ENCODE measurements around the gene DUSP15.
A peak's percentile ranks its signal among the peaks of the same experiment; 100 is the strongest.
"Not testable (repeated sequence)": the region's sequence is repeated elsewhere in the genome, so short reads cannot be mapped to it uniquely, and the experiment has no call there.

Gene DUSP15

DNA sequence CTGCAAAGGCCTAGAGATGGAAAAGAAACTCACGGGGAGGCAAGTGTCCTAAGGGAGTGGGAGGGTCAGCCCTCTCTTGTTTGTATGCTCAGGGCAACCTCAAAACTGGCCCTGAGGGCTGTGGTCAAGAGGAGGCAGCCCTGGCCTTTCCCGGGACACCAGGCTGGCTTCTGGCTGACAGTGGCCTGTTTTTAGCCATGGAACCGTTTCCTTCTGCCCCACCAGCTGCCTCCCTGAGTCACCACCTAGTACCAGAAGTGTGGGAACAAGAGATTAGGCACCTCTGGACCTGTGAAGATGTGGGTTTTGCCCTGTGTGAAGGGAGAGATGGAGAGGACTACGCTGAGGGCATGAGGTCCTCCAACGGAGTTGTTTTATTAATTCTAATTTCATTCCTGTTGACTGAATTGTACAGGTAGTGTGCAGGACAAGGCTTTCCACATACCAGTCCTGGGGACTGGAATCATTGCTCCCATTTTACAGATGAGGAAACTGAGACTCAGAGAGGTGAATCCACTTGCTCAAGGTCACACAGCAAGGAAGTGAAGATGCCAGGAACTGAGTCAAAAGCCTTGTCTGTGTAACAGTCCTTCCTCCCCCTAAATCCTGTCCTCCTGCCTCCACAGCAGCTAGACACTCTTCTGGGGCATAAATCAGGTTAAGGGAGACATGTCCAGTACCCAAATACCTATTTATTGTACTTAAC is 30.4 kb downstream of the DUSP15 start:
- DNase-seq (ENCODE audit: low spot score) = no peak

- DNase-seq (ENCODE audit: low spot score) = peak; percentile 73
These were observed 31.6 kb downstream of the DUSP15 start for GRCh38 chr20:31838646-31839292.

DNA sequence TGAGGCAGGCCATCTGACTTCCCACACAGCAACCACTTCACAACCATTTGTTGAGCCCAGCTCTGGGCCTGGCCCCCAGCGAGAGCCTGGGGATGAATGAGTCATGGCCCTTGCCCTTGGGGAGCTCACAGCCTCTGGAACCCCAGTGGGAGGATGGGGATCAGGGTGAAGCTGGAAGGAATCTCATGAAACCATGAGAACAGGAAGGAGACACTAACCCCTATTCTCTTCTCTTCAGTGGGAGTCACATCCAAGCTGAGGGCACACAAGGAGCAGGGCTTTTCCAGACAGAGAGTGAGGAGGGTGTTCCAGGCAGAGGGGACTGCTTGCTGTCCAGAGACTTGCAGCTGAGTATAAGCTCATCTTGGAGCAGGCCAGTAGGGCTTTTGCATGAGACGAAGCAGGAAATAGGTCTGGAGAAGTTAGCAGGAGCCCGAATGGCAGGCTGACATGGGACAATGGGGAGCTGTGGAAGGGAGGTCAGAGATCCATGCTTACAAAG is 32.4 kb downstream of the DUSP15 start:
- peak; percentile 42 for DNase-seq (ENCODE audit: low spot score)

- no peak for DNase-seq (ENCODE audit: low spot score)
These were observed 33.3 kb downstream of the DUSP15 start for GRCh38 chr20:31836853-31837608.

- DNase-seq (ENCODE audit: low spot score) = peak; percentile 94
These were observed 34.1 kb downstream of the DUSP15 start for GRCh38 chr20:31835977-31836852.

DNA sequence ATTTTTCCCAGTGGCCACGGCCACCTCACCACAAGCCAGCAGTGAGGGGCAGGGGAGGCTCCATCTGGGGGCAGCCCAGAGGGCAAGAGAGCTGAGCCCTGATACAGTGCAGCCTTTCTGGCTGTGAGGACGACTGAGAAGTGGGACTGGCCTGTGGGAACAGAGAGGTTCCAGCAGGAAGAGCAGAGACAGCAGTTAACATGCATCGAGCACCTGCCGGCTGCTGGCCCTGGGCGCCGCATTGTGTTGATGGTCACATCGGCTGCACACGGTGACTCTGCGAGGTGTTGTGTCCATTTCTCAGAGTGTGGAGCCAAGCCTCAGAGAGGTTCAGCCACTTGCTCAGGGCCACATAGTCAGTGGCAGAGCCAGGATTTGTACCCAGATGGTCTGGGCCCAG is 34.8 kb downstream of the DUSP15 start:
- no peak for DNase-seq (ENCODE audit: low spot score)

- no peak for DNase-seq (ENCODE audit: low spot score)
These were observed 36.3 kb downstream of the DUSP15 start for GRCh38 chr20:31833931-31834521.

DNA sequence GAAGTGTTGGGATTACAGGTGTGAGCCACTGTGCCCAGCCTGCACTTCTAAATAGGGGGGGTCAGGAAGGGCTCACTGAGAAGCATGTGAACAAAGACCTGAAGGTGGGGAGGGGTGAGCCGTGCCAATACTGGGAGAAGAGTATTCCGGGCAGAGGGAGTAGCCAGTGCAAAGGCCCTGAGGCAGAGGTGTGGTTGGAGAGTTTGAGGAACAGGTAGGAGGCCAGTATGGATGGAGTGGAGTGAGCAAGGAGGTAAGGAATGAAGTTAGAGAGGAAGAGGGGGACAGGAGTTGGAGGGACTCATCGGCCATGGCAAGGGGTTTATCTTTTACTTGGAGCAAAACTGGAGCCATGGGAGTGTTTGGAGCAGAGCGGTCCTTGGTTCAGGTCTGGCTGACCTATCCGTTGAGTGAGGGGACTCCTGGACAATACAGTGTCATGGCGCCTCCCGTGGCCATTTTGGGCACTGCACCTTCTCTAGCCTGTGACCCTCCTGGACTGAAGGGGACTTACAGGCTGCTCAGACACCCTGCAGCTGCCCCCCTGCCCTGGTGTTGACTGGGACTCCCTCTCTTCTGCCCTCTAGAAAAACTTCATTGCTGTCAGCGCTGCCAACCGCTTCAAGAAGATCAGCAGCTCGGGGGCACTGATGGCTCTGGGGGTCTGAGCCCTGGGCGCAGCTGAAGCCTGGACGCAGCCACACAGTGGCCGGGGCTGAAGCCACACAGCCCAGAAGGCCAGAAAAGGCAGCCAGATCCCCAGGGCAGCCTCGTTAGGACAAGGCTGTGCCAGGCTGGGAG is 37.0 kb downstream of the DUSP15 start:
- DNase-seq (ENCODE audit: low spot score) = peak; percentile 52

DNA sequence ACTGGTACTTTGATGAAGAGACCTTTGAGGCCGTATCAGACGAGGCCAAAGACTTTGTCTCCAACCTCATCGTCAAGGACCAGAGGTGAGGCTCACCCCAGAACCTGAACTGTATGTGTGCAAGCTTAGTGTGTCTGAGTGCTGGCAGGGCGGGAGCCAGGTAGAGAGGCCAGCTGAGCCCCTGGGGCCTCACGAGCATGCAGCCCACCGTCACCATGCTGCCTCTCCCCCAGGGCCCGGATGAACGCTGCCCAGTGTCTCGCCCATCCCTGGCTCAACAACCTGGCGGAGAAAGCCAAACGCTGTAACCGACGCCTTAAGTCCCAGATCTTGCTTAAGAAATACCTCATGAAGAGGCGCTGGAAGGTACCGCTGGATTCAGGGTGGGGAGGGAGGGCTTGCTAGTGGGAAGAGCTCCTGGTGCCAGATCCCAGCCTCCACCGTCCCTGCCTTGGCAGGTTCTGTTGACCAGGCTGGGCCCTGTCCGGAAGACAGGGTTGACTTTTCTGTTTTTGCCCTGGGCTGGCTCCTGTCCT is 38.5 kb downstream of the DUSP15 start:
- no peak for DNase-seq (ENCODE audit: low spot score)

DNA sequence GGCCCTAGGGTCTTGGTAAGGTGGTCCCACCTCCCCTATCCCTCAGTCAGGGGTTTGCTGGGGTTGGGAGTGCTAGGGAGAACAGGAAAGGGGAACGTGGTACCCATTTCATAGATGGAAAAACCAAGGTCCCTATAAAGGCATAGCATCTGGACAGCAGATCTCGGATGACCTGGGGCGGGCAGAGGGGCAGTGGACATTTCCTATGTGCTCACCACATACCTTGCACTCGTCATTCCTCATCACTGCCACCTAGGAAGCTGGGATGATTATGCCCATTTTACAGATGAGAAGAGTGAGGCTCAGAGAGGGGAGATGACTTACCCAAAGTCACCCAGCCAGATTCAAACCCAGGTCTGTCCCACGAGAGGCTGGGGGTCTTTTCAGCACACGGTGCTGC is 39.1 kb downstream of the DUSP15 start:
- DNase-seq (ENCODE audit: low spot score) = no peak

- DNase-seq (ENCODE audit: low spot score) = no peak
These were observed 39.8 kb downstream of the DUSP15 start for GRCh38 chr20:31830406-31830981.

DNA sequence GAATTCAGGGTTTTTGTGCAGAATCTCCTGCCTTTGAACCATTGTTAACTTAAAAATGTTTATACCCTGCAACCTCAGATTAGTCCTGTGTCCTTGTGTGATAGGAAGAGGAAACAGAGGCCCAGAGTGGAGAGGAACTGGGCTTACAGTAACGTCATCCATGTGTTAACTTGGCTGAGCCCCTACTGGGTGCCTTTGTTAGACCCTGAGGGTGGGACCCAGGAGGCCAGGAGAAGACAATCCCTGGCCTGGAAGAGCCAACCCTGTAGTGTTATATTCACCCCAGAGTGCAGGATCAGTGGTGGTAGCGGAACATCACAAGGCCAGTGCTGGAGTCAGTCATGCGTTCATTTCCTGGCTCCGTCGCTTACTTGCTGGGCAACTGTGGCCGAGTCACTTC is 40.6 kb downstream of the DUSP15 start:
- peak; percentile 41 for DNase-seq (ENCODE audit: low spot score)

GRCh38 chr20:31828016-31828415 is 42.3 kb downstream of the DUSP15 start:
- DNase-seq (ENCODE audit: low spot score) = not testable (repeated sequence)

GRCh38 chr20:31827059-31827458 is 43.3 kb downstream of the DUSP15 start:
- no peak for DNase-seq (ENCODE audit: low spot score)

DNA sequence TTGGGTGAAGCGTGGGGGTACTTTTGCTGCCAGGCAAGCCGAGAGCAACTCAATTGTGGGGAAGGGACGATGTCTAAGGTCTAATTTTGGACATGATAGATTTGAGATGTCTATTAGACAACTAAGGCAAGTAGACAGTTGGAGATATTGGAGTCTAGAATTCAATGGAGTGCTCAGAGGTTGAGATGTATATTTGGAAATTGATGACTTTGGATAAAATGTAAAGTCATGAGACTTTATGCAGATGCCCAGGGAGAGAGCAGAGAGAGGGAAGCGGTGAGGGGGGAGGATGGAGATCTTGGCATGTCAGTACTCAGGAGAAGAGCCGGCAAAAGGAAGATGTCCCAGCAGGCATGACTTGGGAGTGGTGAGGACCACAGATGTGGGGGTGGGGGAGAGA is 44.3 kb downstream of the DUSP15 start:
- no peak for DNase-seq (ENCODE audit: low spot score)

DNA sequence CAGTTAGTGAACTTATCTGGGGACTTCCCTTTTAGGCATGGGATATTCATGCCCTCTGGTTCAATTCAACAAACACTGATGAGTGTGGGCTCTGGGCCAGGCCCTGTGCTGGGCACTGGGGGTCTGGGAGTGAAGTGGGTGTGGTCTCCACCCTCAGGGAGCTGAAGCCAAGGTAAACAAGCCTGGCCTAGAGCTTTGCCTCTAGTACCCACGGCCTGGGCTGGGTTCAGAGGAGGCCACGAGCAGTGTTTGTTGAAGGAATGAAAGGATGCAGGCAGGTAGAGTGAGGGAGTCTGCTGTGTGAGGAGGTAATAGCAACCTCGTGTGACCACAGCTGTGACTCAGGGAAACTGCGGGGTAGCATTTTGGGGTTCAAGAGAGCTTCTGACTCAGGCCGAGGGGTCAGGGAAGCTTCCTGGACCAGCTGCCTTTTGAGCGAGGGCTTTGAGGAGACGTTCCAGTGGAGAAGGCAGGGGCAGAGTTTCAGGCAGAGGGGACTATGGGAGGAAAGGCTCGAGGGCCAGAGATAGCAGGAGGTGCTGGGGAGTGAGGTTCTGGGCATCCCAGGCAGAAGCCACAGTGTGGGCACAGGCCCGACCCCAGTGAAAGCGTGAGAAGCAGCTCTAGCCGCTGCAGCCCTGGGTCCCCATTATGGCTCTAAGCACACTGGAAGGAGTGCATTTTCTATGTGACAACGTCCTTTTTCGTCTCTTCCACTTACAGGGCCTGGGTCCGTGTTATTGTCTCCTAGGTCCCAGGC is 45.6 kb downstream of the DUSP15 start:
- no peak for DNase-seq (ENCODE audit: low spot score)

DNA sequence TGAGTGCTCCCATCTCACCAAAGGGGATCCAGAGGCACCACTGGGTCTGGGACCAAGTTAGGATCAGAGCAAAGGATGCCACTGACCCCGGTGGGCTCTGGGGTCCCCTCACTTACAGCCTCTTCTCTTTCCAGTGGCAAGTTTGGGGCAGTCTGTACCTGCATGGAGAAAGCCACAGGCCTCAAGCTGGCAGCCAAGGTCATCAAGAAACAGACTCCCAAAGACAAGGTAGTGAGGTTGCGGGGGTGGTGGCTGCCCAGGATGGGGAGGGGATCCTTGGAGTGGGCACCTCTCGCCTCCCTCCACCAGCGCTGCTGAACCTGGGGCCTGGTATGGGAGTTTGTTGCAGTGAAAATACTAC is 46.2 kb downstream of the DUSP15 start:
- DNase-seq (ENCODE audit: low spot score) = no peak

- DNase-seq (ENCODE audit: low spot score) = peak; percentile 39
These were observed 46.8 kb downstream of the DUSP15 start for GRCh38 chr20:31823360-31824124.
